Rectal smooth muscle tissue (tissue), 1 donor: ENCODE data around the gene C6orf89.

ENCODE experiments used
- H3K27ac ChIP-seq: one replicate; pipeline ENCODE4 v1.7.0; 2013; ENCODE audit warnings: low read depth, low read length, inconsistent platforms
- H3K27me3 ChIP-seq: one replicate; pipeline ENCODE4 v1.7.0; 2013; ENCODE audit warnings: low read length; ENCODE audit not compliant: control insufficient read depth, insufficient read depth
- H3K36me3 ChIP-seq: one replicate; pipeline ENCODE4 v1.7.0; 2013; ENCODE audit warnings: low read length; ENCODE audit not compliant: control insufficient read depth, insufficient read depth
- H3K4me1 ChIP-seq: one replicate; pipeline ENCODE4 v1.7.0; 2013; ENCODE audit warnings: low read length; ENCODE audit not compliant: control insufficient read depth, insufficient read depth
- H3K4me3 ChIP-seq: one replicate; pipeline ENCODE4 v1.7.0; 2013; ENCODE audit warnings: low read length
- H3K9ac ChIP-seq: one replicate; pipeline ENCODE4 v1.7.0; 2013; ENCODE audit warnings: low read length

Gene C6orf89

GRCh38 chr6:36920546-36920945, 34.8 kb downstream of the C6orf89 start:
- Histone ChIP-seq H3K4me1 (peaks cover 19% of the 10 kb centered on the region), H3K9ac (no peak overlapping the region), H3K36me3 (peaks cover 24% of the 10 kb centered on the region), H3K27ac (no peak overlapping the region), H3K4me3 (no peak overlapping the region), H3K27me3 (no peaks in the 10 kb centered on the region)

- Histone ChIP-seq H3K27me3 (no peaks in the 10 kb centered on the region), H3K4me1 (peaks cover 4% of the 10 kb centered on the region), H3K27ac (no peak overlapping the region), H3K4me3 (no peak overlapping the region), H3K9ac (no peak overlapping the region), H3K36me3 (peaks cover 15% of the 10 kb centered on the region)
Observed at GRCh38 chr6:36924131-36924530, 38.4 kb downstream of the C6orf89 start.

- H3K4me1 ChIP-seq = peaks cover 4% of the 10 kb centered on the region
- no peak overlapping the region for H3K9ac ChIP-seq
- peaks cover 15% of the 10 kb centered on the region for H3K36me3 ChIP-seq
- no peak overlapping the region for H3K4me3 ChIP-seq
- no peak overlapping the region for H3K27ac ChIP-seq
- H3K27me3 ChIP-seq = no peaks in the 10 kb centered on the region
Observed at GRCh38 chr6:36924778-36925374, 39.1 kb downstream of the C6orf89 start.

GRCh38 chr6:36925809-36926208, 40.1 kb downstream of the C6orf89 start:
- Histone ChIP-seq H3K9ac (no peak overlapping the region), H3K27me3 (no peaks in the 10 kb centered on the region), H3K27ac (no peak overlapping the region), H3K4me1 (peaks cover 4% of the 10 kb centered on the region), H3K4me3 (no peak overlapping the region), H3K36me3 (peaks cover 15% of the 10 kb centered on the region)

GRCh38 chr6:36926708-36927513, 41.2 kb downstream of the C6orf89 start:
- no peaks in the 10 kb centered on the region for H3K27me3 ChIP-seq
- peaks cover 15% of the 10 kb centered on the region for H3K36me3 ChIP-seq
- peaks cover 4% of the 10 kb centered on the region for H3K4me1 ChIP-seq
- H3K9ac ChIP-seq = no peak overlapping the region
- no peak overlapping the region for H3K4me3 ChIP-seq
- H3K27ac ChIP-seq = peak overlapping the region; percentile 52

GRCh38 chr6:36927691-36928546, 42.2 kb downstream of the C6orf89 start:
- H3K9ac ChIP-seq = no peak overlapping the region
- H3K27ac ChIP-seq = peak overlapping the region; percentile 25
- peaks cover 15% of the 10 kb centered on the region for H3K36me3 ChIP-seq
- H3K27me3 ChIP-seq = no peaks in the 10 kb centered on the region
- peaks cover 4% of the 10 kb centered on the region for H3K4me1 ChIP-seq
- no peak overlapping the region for H3K4me3 ChIP-seq

GRCh38 chr6:36928547-36928918, 42.8 kb downstream of the C6orf89 start:
- H3K27me3 ChIP-seq = no peaks in the 10 kb centered on the region
- H3K4me1 ChIP-seq = peaks cover 4% of the 10 kb centered on the region
- peak overlapping the region; percentile 25 for H3K27ac ChIP-seq
- no peak overlapping the region for H3K4me3 ChIP-seq
- H3K9ac ChIP-seq = no peak overlapping the region
- peaks cover 9% of the 10 kb centered on the region for H3K36me3 ChIP-seq

- no peaks in the 10 kb centered on the region for H3K27me3 ChIP-seq
- no peak overlapping the region for H3K9ac ChIP-seq
- H3K36me3 ChIP-seq = peaks cover 3% of the 10 kb centered on the region
- H3K4me3 ChIP-seq = no peak overlapping the region
- no peak overlapping the region for H3K27ac ChIP-seq
- H3K4me1 ChIP-seq = peaks cover under 1% of the 10 kb centered on the region
Observed at GRCh38 chr6:36929152-36929551, 43.4 kb downstream of the C6orf89 start.

GRCh38 chr6:36929607-36930006, 43.9 kb downstream of the C6orf89 start:
- H3K36me3 ChIP-seq = peaks cover 2% of the 10 kb centered on the region
- no peak overlapping the region for H3K9ac ChIP-seq
- H3K27ac ChIP-seq = no peak overlapping the region

GRCh38 chr6:36930483-36930882, 44.7 kb downstream of the C6orf89 start:
- no peak overlapping the region for H3K4me3 ChIP-seq
- H3K27ac ChIP-seq = no peak overlapping the region
- no peaks in the 10 kb centered on the region for H3K27me3 ChIP-seq
- H3K4me1 ChIP-seq = no peaks in the 10 kb centered on the region
- no peaks in the 10 kb centered on the region for H3K36me3 ChIP-seq
- no peak overlapping the region for H3K9ac ChIP-seq

More at GRCh38 chr6:36929607-36930006, 43.9 kb downstream of the C6orf89 start:
- H3K4me3 ChIP-seq = no peak overlapping the region
- no peaks in the 10 kb centered on the region for H3K4me1 ChIP-seq
- H3K27me3 ChIP-seq = no peaks in the 10 kb centered on the region

GRCh38 chr6:36933102-36933501, 47.4 kb downstream of the C6orf89 start:
- Histone ChIP-seq H3K4me3 (no peak overlapping the region), H3K27ac (no peak overlapping the region), H3K9ac (no peak overlapping the region), H3K4me1 (no peaks in the 10 kb centered on the region), H3K27me3 (no peaks in the 10 kb centered on the region), H3K36me3 (no peaks in the 10 kb centered on the region)

GRCh38 chr6:36933519-36933918, 47.8 kb downstream of the C6orf89 start:
- no peaks in the 10 kb centered on the region for H3K4me1 ChIP-seq
- H3K9ac ChIP-seq = no peak overlapping the region
- no peak overlapping the region for H3K27ac ChIP-seq
- no peaks in the 10 kb centered on the region for H3K27me3 ChIP-seq
- H3K36me3 ChIP-seq = no peaks in the 10 kb centered on the region
- H3K4me3 ChIP-seq = no peak overlapping the region
